Inferior parietal cortex (tissue), 1 donor: ENCODE measurements around the gene MOCOS.
"Not testable (repeated sequence)": the region's sequence is repeated elsewhere in the genome, so short reads cannot be mapped to it uniquely, and the experiment has no call there.

ENCODE experiments used
- DNase-seq: peaks from one replicate; pipeline ENCODE4 v3.0.0-alpha.2; 2016; ENCODE audit errors: extremely low spot score

MOCOS gene

DNA sequence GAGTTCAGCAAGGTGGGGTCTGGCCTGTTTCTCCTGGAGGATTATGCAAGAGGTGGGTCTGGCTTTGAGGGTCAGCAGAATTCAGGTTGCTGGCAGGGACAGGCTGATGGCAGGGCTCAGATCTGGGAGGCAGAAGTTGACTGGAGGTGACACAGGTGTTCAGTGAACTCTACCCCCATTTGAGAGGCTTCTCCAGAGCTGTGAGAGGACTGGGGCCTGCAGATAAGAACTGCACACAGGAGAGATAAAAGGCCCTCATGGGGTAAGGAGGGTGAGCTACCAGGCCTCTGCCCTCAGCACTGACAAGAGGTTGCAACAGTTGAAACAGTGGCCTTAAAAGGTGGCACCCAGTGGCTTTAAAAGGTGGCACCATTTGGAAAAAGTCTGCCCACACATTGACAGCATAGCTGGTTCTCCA lies 13.1 kb downstream of the MOCOS start:
- DNase-seq = no peak

DNA sequence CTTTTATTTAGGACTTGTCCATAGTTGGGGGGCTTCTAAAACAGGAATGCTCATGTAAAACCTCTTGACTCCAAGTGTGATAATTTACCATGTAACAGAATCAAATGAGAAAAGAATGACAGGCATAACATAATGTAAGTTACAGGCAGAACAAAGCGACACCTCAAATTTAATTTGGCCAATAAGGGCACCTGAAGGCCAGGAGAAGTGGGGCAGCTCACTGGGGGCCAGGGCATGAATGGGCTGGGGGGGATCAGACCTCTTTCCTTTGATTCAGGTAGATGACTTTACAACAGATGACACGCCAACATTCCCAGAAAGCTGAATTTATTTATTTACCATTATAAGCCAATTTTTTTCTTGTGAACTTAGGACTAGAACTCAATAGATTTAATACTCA lies 14.5 kb downstream of the MOCOS start:
- no peak for DNase-seq

DNA sequence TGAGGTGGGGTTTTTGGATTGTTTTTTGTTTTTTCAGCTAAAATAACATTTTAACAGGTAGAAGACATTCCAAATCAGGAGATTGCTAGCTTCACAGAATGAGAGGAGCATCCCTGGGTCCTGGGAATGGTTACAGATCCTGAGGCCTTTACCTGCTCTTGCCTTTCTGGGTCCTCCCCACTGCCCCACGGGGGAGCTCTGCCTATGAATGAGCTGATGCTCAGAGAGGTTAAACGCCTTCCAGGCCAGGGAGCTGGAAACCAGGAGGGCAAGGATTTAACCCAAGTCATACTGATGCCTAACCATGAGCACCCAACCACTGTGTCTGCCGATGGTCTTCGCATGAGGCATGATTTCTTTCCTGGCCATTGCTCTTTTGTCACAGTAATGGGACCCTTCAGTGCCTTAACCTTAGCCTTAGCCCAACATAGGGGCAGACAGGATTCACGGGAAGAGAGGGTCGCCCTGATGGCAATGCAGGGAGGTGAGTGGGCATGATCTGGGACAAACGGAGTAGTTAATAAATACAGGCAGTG lies 16.1 kb downstream of the MOCOS start:
- DNase-seq = no peak

DNA sequence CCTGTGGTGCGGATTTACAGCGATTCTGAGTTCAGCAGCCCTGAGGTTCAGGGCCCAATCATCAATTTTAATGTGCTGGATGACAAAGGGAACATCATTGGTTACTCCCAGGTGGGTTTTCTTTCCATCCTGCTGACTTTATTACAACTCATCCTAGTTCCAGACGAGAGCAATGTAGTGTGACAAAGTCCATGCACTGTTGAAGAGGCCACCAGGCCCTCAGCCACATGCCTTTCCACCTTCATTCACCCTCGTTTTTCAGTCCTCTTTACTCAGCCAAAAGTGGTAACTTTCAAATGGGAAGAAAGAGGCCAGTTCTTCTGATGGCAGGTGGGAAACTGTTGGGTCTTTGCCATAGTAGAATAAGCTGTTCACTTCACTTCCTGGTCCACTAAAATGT lies 17.9 kb downstream of the MOCOS start:
- no peak for DNase-seq

DNA sequence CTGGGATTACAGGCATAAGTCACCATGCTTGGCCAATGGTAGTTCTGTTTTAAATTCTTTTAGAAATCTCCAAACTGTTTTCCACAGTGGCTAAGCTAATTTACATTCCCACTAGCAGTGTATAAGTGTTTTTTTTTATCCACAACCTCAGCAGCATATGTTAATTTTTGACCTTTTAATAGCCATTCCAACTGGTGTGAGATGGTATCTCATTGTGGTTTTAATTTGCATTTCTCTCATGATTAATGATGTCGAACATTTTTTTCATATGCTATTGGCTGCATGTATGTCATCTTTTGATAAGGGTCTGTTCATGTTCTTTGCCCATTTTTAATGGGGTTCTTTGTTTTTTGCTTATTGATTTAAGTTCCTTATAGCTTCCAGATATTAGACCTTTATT lies 20.0 kb downstream of the MOCOS start:
- DNase-seq = no peak

DNA sequence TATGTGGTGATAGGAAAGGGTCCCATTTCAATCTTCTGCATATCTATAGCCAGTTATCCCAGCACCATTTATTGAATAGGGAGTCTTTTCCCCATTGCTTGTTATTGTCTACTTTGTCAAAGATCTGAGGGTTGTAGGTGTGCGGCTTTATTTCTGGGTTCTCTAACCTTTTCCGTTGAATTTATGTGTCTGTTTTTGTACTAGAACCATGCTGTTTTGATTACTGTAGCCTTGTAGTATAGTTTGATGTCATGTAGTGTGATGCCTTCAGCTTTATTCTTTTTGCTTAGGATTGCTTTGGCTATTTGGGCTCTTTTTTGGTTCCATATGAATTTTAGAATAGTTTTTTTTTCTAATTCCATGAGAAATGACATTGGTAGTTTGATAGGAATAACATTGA lies 20.7 kb downstream of the MOCOS start:
- DNase-seq = not testable (repeated sequence)

DNA sequence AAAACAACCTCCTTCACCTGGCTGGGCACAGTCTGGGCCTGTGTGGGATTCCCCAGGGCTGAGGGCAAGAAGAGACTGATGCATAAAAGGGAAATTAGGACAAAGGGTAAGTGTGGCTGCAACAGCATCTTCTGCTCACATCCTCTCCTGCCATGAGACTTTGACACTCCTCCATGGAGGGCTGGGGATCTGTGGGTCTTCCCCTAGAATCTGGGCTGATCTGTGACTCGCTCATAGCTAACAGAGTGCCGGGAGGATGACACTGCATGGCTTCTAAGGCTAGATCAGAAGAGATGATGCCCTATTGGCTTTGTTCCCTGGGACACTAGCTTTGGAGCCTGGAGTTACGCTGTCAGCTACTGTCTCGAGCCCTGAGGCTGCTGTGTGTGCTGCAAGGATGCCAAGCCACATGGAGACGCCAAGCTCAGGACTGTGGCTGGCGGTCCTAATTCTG lies 24.3 kb downstream of the MOCOS start:
- DNase-seq = no peak

DNA sequence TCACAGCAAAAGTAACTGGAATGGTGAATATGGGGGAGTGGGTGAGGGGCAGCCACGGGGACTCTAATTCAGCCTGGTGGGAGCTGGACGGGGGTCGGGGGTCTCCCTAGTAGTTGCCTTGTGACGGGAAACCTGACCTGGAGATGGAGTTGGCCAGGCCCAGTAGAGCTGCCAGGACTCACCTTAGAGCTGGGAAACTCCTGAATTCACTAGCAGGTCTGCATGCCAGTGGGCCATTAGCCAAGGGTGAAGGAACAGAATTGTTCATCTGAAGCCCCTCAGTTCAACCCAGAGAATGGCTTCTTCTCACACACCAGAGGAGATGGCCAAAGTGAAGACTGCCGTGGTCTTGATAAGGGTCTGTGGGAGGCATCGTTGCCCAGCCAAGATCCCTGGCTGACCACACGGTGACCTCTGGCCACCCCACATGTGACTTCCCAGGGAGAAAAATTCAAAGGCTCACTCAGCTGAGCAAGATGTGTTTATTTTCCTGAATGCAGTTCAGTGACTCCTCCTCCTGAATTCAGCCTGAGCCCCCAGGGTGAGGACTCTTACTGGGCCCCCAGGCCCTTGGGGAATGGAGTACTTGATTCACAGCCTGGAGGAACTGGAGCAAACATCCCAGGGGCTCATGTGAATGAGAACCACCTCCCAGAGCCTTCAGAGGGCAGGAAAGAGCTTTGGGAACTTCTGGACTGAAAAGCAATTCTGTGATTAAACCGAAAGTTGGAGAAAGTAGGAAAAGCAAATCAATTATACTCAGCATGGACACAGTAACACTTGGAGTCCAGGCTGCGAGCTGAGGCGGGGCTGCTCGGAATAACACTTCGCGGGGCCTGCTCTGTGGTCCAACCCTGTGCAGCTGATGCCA lies 25.2 kb downstream of the MOCOS start:
- no peak for DNase-seq

DNA sequence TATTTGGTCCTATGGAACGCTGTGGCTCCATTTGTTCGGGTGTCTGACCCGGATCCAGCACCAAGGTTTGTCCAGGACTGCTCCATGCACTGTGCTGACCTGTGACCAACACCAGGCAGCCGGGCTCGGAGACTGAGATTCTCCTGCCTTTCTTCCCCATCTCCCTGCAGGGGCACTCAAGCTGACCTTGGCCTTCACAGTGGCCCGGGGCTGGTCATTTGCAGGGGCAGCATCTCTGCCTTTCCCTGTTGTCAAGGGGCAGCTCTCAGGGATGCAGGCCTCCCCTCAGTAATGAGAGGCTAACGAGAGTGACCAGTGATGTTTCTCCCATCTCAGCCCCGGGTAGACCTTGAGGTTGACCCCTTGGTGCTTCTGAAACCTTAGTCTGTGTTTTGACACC lies 27.5 kb downstream of the MOCOS start:
- no peak for DNase-seq

DNA sequence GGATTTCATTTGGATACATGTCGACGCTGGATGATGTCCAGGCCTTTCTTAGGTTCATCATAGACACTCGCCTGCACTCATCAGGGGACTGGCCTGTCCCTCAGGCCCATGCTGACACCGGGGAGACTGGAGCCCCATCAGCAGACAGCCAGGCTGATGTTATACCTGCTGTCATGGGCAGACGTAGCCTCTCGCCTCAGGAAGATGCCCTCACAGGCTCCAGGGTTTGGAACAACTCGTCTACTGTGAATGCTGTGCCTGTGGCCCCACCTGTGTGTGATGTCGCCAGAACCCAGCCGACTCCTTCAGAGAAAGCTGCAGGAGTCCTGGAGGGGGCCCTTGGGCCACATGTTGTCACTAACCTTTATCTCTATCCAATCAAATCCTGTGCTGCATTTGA lies 28.3 kb downstream of the MOCOS start:
- DNase-seq = no peak

DNA sequence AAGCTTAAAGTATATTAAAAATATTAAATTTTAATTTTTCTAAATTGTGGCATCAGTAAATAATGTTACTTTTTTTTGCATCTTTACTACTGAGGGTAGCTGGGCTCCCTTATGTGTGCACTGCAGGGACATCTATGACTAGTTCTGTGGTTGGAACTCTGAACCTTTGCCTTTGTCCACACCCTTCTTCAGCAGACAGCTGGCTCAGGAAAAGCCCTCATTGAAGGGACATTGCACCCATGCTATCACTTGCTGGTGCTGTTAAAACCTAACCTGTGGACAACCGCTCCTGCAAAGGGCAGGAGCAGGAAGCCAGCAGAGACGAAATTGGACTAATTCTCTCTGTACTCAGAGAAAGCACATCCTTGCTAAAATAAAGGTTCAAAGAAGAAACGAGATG lies 30.1 kb downstream of the MOCOS start:
- no peak for DNase-seq

DNA sequence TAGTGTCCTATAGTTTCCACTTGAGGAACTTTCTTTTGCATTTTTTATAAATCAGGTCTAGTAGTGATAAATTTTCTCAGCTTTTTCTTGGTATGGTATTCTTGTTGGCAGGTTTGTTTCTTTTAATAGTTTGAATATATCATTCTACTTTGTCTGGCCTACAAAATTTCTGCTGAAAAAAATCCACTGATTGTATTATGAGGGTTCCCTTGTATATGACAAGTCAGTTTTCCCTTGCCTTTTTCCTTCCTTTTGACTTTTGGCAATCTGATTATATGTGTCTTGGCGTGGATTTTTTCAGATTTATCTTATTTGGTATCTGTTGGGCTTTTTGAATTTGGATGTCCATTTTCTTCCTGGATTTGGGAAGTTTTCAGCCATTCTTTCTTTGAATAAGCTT lies 41.9 kb downstream of the MOCOS start:
- DNase-seq = no peak

DNA sequence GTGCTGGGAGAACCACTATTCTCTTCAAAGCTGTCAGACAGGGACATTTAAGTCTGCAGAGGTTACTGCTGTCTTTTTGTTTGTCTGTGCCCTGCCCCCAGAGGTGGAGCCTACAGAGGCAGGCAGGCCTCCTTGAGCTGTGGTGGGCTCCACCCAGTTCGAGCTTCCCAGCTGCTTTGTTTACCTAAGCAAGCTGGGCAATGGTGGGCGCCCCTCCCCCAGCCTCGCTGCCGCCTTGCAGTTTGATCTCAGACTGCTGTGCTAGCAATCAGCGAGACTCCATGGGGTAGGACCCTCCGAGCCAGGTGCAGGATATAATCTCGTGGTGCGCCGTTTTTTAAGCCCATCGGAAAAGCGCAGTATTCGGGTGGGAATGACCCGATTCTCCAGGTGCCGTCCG lies 53.2 kb downstream of the MOCOS start:
- not testable (repeated sequence) for DNase-seq

DNA sequence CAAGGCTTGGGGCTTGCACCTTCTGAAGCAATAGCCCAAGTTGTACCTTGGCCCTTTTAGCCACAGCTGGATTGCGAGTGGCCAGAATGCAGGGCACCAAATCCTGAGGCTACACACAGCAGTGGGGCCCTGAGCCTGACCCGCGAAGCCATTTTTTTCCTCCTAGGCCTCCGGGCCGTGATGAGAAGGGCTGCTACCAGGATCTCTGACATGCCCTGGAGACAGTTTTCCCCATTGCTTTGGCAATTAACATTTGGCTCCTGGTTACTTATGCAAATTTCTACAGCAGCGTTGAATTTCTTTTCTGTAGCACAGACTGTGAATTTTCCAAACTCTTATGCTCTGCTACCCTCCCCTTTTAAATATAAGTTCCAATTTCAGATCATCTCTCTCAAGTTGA lies 54.5 kb downstream of the MOCOS start:
- no peak for DNase-seq

DNA sequence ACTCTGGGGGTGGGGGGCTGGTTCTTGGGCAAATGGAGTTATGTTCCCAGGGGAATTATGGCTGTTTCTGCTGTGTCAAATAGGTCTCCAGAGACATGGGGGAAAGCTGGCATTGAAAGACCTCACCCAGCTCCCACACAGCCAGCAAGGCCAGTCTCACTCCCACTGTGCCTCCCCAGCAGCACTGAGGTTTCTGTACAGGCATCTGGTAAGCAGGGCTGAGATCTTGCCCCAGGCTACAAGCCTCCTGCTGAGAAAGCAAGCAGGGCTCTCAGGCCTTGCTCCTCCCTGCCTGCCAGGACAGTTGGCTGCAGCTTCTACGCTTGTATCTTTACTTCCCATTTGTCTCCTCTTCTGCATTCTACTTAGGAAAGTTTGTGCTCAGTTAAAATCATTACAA lies 59.7 kb downstream of the MOCOS start:
- no peak for DNase-seq

DNA sequence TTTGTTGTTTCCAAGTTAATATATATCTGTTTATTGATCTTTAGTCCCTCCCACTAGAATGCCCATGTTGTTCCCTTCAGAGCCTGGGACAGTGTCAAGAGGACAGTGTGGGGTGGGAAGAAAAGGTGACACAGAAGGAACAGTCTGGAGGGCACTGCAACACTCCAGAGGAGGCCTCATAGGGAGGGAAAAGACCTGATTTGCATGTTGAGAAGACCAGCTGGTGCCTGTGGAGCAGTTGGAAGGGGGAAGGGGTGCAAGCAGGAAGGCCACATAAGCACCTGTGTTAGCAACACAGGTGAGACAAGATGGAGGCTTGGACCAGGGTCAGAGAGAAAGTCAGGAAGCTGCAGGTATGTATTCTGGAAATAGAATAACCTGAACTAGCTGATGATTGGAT lies 62.1 kb downstream of the MOCOS start:
- no peak for DNase-seq

DNA sequence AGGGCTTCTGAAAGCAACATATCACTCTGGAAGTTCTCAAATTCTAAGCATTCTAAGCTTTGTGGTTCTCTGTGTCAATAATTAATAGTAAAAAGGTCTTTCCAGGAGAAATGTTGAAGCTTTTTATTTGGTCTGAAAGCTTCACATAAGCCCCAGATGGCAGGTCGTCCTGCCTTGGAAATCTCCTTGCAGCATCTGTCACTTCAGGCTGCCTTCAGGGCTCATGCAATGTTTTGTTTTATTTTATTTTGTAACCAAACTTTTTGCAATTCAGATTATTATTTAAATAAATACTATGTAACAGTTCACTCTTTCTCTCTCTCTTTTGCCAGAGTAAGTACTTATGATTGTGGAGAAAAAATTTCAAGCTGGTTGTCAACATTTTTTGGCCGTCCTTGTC lies 63.5 kb downstream of the MOCOS start:
- no peak for DNase-seq

DNA sequence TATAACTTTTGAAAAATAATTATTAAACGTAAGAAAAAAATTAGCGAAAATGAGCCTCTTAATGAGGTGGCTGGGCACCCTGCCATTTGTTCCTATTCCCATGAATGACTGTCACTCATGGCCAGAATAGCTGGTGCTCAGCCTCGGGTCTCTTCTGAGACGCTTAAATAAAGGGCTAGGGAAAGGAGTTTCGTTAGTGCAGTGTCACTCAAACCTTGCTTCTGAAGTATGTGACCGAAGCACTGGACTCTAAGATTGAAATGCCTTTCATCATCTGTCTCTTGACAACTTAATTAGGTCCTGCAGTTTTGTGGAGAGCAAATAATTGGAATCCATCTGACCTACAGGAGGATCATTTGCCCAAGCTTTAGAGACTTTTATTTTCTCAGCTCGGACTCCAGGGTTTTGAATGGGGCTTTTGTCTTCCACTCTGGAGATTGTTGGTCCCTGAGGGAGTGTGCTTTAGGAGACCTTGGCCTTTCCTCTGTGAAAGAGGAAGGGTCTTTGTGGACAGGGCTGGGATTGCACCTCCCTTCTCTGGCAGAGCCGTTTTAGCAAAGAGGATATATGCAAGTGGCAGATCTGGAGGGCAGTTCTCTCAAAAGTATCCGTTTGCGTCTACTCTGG lies 67.9 kb downstream of the MOCOS start:
- DNase-seq = no peak

DNA sequence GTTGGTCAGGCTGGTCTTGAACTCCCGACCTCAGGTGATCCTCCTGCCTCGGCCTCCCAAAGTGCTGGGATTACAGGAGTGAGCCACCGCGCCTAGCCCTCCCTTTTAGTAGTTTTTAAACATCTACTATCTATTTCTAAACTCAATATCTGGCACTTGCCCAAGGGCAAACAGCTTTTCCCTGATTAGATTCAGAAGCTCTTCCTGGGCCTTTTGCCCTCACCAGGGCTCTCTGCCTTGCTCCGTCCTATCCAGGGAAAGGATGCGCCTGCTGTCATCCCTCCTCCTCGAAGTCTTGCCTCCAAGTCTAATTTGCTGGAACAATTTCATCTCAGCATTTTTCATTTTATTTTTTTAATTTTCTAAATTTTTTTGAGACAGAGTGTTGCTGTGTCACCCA lies 68.8 kb downstream of the MOCOS start:
- DNase-seq = no peak

DNA sequence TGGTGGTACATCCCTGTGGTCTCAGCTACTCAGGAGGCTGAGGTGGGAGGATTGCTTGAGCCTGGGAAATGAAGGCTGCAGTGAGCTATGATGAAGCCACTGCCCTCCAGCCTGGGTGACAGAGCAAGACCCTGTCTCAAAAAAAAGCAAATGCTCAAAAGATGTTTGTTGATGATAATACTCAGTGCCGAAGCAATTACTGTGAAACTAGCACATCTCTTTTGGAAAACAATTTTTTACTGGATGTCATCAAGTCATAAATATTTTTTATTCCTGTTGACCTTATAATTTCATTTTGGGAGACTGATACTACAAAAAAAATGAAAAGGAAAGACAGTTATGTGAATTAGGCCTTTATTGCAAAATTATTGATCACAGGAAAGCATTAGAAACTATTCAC lies 75.7 kb downstream of the MOCOS start:
- no peak for DNase-seq

DNA sequence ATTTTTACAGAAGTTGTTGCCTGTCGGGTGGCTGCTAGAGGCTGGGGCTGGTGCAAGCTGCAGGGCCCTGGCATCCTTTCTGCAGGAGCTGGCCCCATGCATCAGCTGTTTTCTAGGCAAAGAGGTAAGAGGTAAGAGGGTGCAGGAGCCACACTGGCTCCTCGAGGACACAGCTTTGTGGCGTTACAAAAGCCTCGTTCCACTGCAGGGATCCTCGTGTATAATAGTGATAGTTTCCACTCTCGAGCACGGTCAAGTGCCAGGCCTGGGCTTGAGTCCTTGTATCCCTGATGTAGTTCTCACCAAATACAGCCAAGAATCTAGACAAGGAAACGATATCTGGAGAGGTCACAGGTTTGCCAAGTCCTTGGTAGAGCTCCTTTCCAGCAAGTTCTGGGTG lies 77.0 kb downstream of the MOCOS start:
- no peak for DNase-seq

DNA sequence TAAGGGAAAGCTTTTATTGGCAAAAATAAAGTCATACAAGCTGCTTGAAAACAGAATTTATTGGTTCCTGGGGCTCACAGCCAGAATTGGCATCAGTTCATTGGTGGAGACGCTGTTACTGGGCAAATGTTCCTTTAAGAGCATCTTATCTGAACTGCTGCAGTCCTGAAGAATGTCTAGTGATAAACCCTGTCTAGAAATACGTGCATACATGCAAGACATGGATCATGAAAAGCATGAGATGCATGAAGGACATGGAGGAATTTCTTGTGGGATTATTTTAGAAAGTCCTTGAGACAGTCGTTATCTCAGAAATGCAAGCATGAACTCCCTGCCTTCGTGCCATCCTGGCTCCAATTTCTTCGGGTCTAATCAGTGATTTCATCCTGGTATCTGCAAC lies 77.7 kb downstream of the MOCOS start:
- no peak for DNase-seq

DNA sequence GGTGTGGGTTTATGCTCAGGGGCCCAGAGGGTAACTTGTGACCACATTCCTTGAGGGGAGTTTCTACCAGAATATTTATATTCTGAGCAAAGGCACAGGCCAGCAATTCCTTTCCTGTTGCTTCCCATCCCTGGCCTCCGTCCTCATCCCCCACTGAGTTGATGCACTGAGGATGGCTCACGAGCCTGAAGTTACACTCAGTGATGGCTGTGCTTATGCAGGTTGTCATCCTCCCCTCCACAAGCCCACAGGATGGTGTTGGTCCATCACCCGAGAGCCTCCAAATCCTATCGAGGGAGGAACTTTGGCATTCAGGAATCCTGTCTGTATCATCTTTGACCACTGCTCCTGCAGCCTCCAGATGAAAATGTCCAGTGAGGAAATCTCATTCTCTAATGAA lies 81.9 kb downstream of the MOCOS start:
- no peak for DNase-seq
